GM12878 (cell line): ENCODE measurements around the gene ARHGAP6. TPM values are rescaled to one million over a fixed set of nuclear protein-coding genes. Genes with fewer than 3 reads are reported as not detected.

Experiments used
- ATAC-seq: fragments of 200-7000 bp; cut with Tn5 transposase; 3 replicates; pipeline ENCODE4 v1.9.1; 2020; ENCODE audit warnings: mild to moderate bottlenecking, moderate library complexity
- BruUV-seq: library from RNA; stranded (reverse); fragments of 400-500 nt; replicated peaks from 2 replicates; lab custom pipeline; 2021; lab: Mats Ljungman, UMichigan
- CTCF ChIA-PET: fragments of 300-600 bp; sonication (Branson Sonifier 250); formaldehyde crosslinking; extraction: SDS; loops from one replicate; lab custom pipeline; 2021; ENCODE audit warnings: inconsistent platforms; lab: Yijun Ruan, JAX
- POLR2A ChIA-PET: fragments of 350-600 bp; formaldehyde crosslinking; extraction: SDS; loops from one replicate; lab custom pipeline; 2021; ENCODE audit warnings: inconsistent platforms; lab: Charles Lee
- RAD21 ChIA-PET: fragments of 300-600 bp; sonication (Branson Sonifier 250); formaldehyde crosslinking; loops from one replicate; lab custom pipeline; 2023; ENCODE audit warnings: antibody characterized with exemption; ENCODE audit not compliant: unreplicated experiment; lab: Charles Lee
- SMC1A ChIA-PET: fragments of 300-600 bp; sonication (Branson Sonifier 250); formaldehyde crosslinking; loops from one replicate; lab custom pipeline; 2023; ENCODE audit not compliant: unreplicated experiment, uncharacterized antibody; lab: Charles Lee
- DNase-seq: peaks from one replicate; pipeline ENCODE4 v3.0.0-alpha.2; 2011; ENCODE audit warnings: low read depth, low spot score
- FAIRE-seq: peaks from 3 replicates; lab custom pipeline; 2011; peaks lifted over from hg19 to GRCh38; lab: Jason Lieb, UNC
- H2AFZ ChIP-seq: 2 replicates; pipeline ENCODE4 v1.6.0; 2011; ENCODE audit warnings: low read depth, low read length, control low read depth; ENCODE audit not compliant: control insufficient read depth
- H3K27ac ChIP-seq: 2 replicates; pipeline ENCODE4 v1.5.1; 2011; ENCODE audit warnings: control low read depth; ENCODE audit not compliant: control insufficient read depth, insufficient read depth
- H3K27me3 ChIP-seq, 2 experiments: replicated peaks in 1 of 2; 2 replicates each; pipeline versions ENCODE4 v1.6.0 to v1.6.1; 2011; ENCODE audit warnings: low read length in 1 of 2; ENCODE audit not compliant: control insufficient read depth in 2 of 2, insufficient read depth in 2 of 2
- H3K36me3 ChIP-seq, 2 experiments: 2 replicates each; pipeline ENCODE4 v1.5.1; 2011; ENCODE audit warnings: low read length in 1 of 2; ENCODE audit not compliant: control insufficient read depth in 2 of 2, insufficient read depth in 2 of 2
- H3K4me1 ChIP-seq: 2 replicates; pipeline ENCODE4 v1.6.1; 2011; ENCODE audit warnings: mild to moderate bottlenecking, low read length, moderate library complexity, mixed read lengths; ENCODE audit not compliant: control insufficient read depth, insufficient read depth
- H3K4me2 ChIP-seq: 2 replicates; pipeline ENCODE4 v1.6.0; 2011; ENCODE audit warnings: control low read depth; ENCODE audit not compliant: control insufficient read depth, insufficient read depth
- H3K4me3 ChIP-seq: fragments of 200-600 bp; sonication (generic); 2 replicates; pipeline ENCODE4 v1.5.1; 2016
- H3K79me2 ChIP-seq: 2 replicates; pipeline ENCODE4 v1.6.0; 2011; ENCODE audit warnings: low read length; ENCODE audit not compliant: control insufficient read depth, insufficient read depth
- H3K9ac ChIP-seq: 2 replicates; pipeline ENCODE4 v1.8.0; 2011; ENCODE audit warnings: low read length, control low read depth, mixed read lengths; ENCODE audit not compliant: control insufficient read depth, insufficient read depth
- H3K9me3 ChIP-seq: replicated peaks from 3 replicates; pipeline ENCODE4 v1.5.1; 2011; ENCODE audit warnings: mild to moderate bottlenecking, low read length; ENCODE audit not compliant: control insufficient read depth, insufficient read depth
- H4K20me1 ChIP-seq: 2 replicates; pipeline ENCODE4 v1.6.0; 2011; ENCODE audit not compliant: control insufficient read depth, insufficient read depth
- ATF7 ChIP-seq: fragments of 450-650 bp; IDR thresholded peaks from 2 replicates; pipeline ENCODE4 v1.6.1; 2016; ENCODE audit warnings: low read depth, mild to moderate bottlenecking
- BACH1 ChIP-seq: fragments of 450-650 bp; IDR thresholded peaks from 2 replicates; pipeline ENCODE4 v1.6.1; 2017; ENCODE audit warnings: mild to moderate bottlenecking, borderline replicate concordance
- CHD2 ChIP-seq: IDR thresholded peaks from 2 replicates; pipeline ENCODE4 v1.6.1; 2011; ENCODE audit warnings: low read depth, low read length, improper control_type of control experiment, borderline replicate concordance
- GABPA ChIP-seq: IDR thresholded peaks from 2 replicates; pipeline ENCODE4 v1.6.1; 2014; ENCODE audit warnings: antibody characterized with exemption, low read depth, mild to moderate bottlenecking, inconsistent platforms
- PBX3 ChIP-seq: IDR thresholded peaks from 2 replicates; pipeline ENCODE4 v1.6.1; 2011; ENCODE audit warnings: mild to moderate bottlenecking, low read depth, low read length, moderate library complexity; ENCODE audit not compliant: insufficient replicate concordance
- POLR2A ChIP-seq: IDR thresholded peaks from 2 replicates; pipeline ENCODE4 v1.6.1; 2011; ENCODE audit warnings: low read depth, mild to moderate bottlenecking, low read length
- SREBF1 ChIP-seq: IDR thresholded peaks from 2 replicates; pipeline ENCODE4 v1.6.1; 2012; ENCODE audit warnings: mild to moderate bottlenecking, low read length
- STAT3 ChIP-seq: IDR thresholded peaks from 2 replicates; pipeline ENCODE4 v1.6.1; 2011; ENCODE audit warnings: low read depth, low read length, improper control_type of control experiment
- TCF3 ChIP-seq: IDR thresholded peaks from 2 replicates; pipeline ENCODE4 v1.6.1; 2012; ENCODE audit warnings: low read depth, mild to moderate bottlenecking, low read length, borderline replicate concordance; ENCODE audit not compliant: insufficient read depth
- USF2 ChIP-seq: IDR thresholded peaks from 2 replicates; pipeline ENCODE4 v1.6.1; 2011; ENCODE audit warnings: low read depth, low read length, improper control_type of control experiment, borderline replicate concordance
- YBX1 ChIP-seq: fragments of 450-650 bp; IDR thresholded peaks from 2 replicates; pipeline ENCODE4 v1.6.1; 2016; ENCODE audit warnings: antibody characterized with exemption
- ZBTB40 ChIP-seq: fragments of 450-650 bp; IDR thresholded peaks from 2 replicates; pipeline ENCODE4 v1.6.1; 2016; ENCODE audit warnings: mild to moderate bottlenecking, moderate library complexity, borderline replicate concordance
- ZNF592 ChIP-seq: fragments of 450-650 bp; IDR thresholded peaks from 2 replicates; pipeline ENCODE4 v1.6.1; 2017; ENCODE audit warnings: mild to moderate bottlenecking, moderate library complexity
- ZNF622 ChIP-seq: fragments of 450-650 bp; IDR thresholded peaks from 2 replicates; pipeline ENCODE4 v1.6.1; 2017; ENCODE audit warnings: mild to moderate bottlenecking, inconsistent platforms
- WGBS: methylation state at CpG from one replicate; pipeline ENCODE4 v1.1.6; 2016; ENCODE audit warnings: low lambda C conversion rate; ENCODE audit not compliant: insufficient replicate concordance, insufficient coverage; ENCODE audit errors: missing lambda C conversion rate; 5-methylcytosine and 5-hydroxymethylcytosine counted together
- in situ Hi-C: fragments of 300-500 bp; cut with MboI; formaldehyde crosslinking; loops from 9 replicates; pipeline ENCODE4 v1.14.3; 2018; ENCODE audit warnings: mixed read lengths
- intact Hi-C: fragments of 100-400 bp; cut with micrococcal nuclease; formaldehyde crosslinking; loops from one replicate; pipeline ENCODE4 v1.14.2; 2022; ENCODE audit not compliant: unreplicated experiment
- polyA plus RNA-seq, 11 experiments: library from polyadenylated mRNA; depleted of rRNA in 4 of 11; unstranded in 6 of 11; stranded (reverse) in 5 of 11; fragments of >200 nt; fragmentation: Nextera tagmentation in 4 of 11; fragmentation: Illumina TruSeq in 1 of 11; extraction: Ambion mirVana in 4 of 11; extraction: Trizol in 1 of 11; gene quantifications; 1 replicate in 1 of 11; 2 replicates in 10 of 11; pipeline versions ENCODE4 v1.2.1 to v1.2.3, GENCODE V29; 2011 to 2016; ENCODE audit warnings: inconsistent platforms in 2 of 11, missing spikeins in 2 of 11, low read depth in 1 of 11
- total RNA-seq, 4 experiments: library from RNA; depleted of rRNA in 3 of 4; stranded (reverse); fragments of >200 nt in 3 of 4; fragmentation: Illumina TruSeq in 1 of 4; extraction: Trizol in 1 of 4; gene quantifications; 2 replicates each; pipeline versions ENCODE4 v1.2.1 to v1.2.3, GENCODE V29; 2013 to 2021

Gene ARHGAP6
- total and polyA plus RNA-seq, 10 of the 15 experiments (the other 5 are each of a cell fraction or from before 2014, with no cell fraction given): 0.20 to 1.8 (median 0.76) TPM

- ATAC-seq (no peak), DNase-seq (no peak), FAIRE-seq (no peak)
- H3K27ac ChIP-seq: no peak overlapping the region
- in situ Hi-C loops: no loop called here
- H3K9me3 ChIP-seq: no peaks in the 10 kb centered on the region
- no peaks in the 10 kb centered on the region for H3K4me1 ChIP-seq
- no peaks in the 10 kb centered on the region for H3K79me2 ChIP-seq
- POLR2A ChIA-PET: interaction anchor here (0.8 kb wide), 1 partner anchor 10 kb away, joined by 3 read pairs; no protein-coding TSS in a partner anchor
- no peaks in the 10 kb centered on the region for H3K36me3 ChIP-seq
- no peak overlapping the region for H3K4me2 ChIP-seq
- H3K9ac ChIP-seq: no peak overlapping the region
- RAD21 ChIA-PET: interaction anchor here (1.3 kb wide), 1 partner anchor 20 kb away, joined by 4 read pairs; no protein-coding TSS in a partner anchor
- no TSS peak for BruUV-seq
- H2AFZ ChIP-seq: no peak overlapping the region
- intact Hi-C loops: no loop called here
- H4K20me1 ChIP-seq: no peaks in the 10 kb centered on the region
- no peaks in the 10 kb centered on the region for H3K27me3 ChIP-seq
- CTCF ChIA-PET: interaction anchor here (1.0 to 2.0 kb wide), 4 partner anchors 20 to 26 kb away, joined by 4 to 5 read pairs (median 5); no protein-coding TSS in a partner anchor
- WGBS: 20% methylated on average over 6 of the region's 6 CpGs
- no peak overlapping the region for H3K4me3 ChIP-seq
- SMC1A ChIA-PET: interaction anchor here (0.9 to 2.1 kb wide), 4 partner anchors 10 to 21 kb away, joined by 4 to 7 read pairs (median 5); no protein-coding TSS in a partner anchor
- TF ChIP-seq ATF7 (no peak), YBX1 (no peak), STAT3 (no peak), POLR2A (no peak), USF2 (no peak), ZNF592 (no peak), SREBF1 (no peak), TCF3 (no peak), CHD2 (no peak), PBX3 (no peak), ZNF622 (no peak), ZBTB40 (no peak), BACH1 (no peak), GABPA (no peak)
These were observed 37.4 kb upstream of the ARHGAP6 start for GRCh38 chrX:11702965-11703631.
